Measurements from ENCODE around the gene MAML3.

MAML3 gene

GRCh38 chr4:139913398-139913990, 240.5 kb downstream of the MAML3 start:
- TF ChIP-seq NFIC (IDR thresholded peaks at IDR 0.05) (no peak), CREB1 (IDR thresholded peaks at IDR 0.05; ENCODE audit: low read depth) (no peak), TEAD4 (IDR thresholded peaks at IDR 0.05) (no peak), EP300 (IDR thresholded peaks at IDR 0.05; ENCODE audit: borderline replicate concordance) (no peak), MAX (IDR thresholded peaks at IDR 0.05) (no peak), TCF12 (IDR thresholded peaks at IDR 0.05; ENCODE audit: low read depth) (no peak), USF1 (IDR thresholded peaks at IDR 0.05) (no peak), ZBTB7A (IDR thresholded peaks at IDR 0.05; ENCODE audit: low read depth) (no peak), RAD21 (IDR thresholded peaks at IDR 0.05; ENCODE audit: low read depth) (no peak), FOXM1 (IDR thresholded peaks at IDR 0.05; ENCODE audit: borderline replicate concordance, low read depth) (no peak), REST (IDR thresholded peaks at IDR 0.05; ENCODE audit: low read depth) (no peak)

- TF ChIP-seq TCF12 (IDR thresholded peaks at IDR 0.05; ENCODE audit: low read depth) = no peak
- no peak for TF ChIP-seq EP300 (IDR thresholded peaks at IDR 0.05; ENCODE audit: borderline replicate concordance)
- TF ChIP-seq CREB1 (IDR thresholded peaks at IDR 0.05; ENCODE audit: low read depth) = no peak
- no peak for TF ChIP-seq TEAD4 (IDR thresholded peaks at IDR 0.05)
- TF ChIP-seq ZBTB7A (IDR thresholded peaks at IDR 0.05; ENCODE audit: low read depth) = no peak
- no peak for TF ChIP-seq CEBPB (IDR thresholded peaks at IDR 0.05)
- no peak for TF ChIP-seq REST (IDR thresholded peaks at IDR 0.05; ENCODE audit: low read depth)
- TF ChIP-seq NFIC (IDR thresholded peaks at IDR 0.05) = no peak
- no peak for TF ChIP-seq MAX (IDR thresholded peaks at IDR 0.05)
- TF ChIP-seq USF1 (IDR thresholded peaks at IDR 0.05) = no peak
These were observed 241.5 kb downstream of the MAML3 start for GRCh38 chr4:139912445-139912844.

GRCh38 chr4:139910106-139910505, 243.9 kb downstream of the MAML3 start:
- no peak for TF ChIP-seq TCF12 (IDR thresholded peaks at IDR 0.05; ENCODE audit: low read depth)
- TF ChIP-seq EGR1 (IDR thresholded peaks at IDR 0.05) = no peak
- no peak for TF ChIP-seq TAF1 (IDR thresholded peaks at IDR 0.05; ENCODE audit: low read depth)
- TF ChIP-seq CREB1 (IDR thresholded peaks at IDR 0.05; ENCODE audit: low read depth) = no peak
- TF ChIP-seq RAD21 (IDR thresholded peaks at IDR 0.05; ENCODE audit: low read depth) = no peak
- TF ChIP-seq YY1 (IDR thresholded peaks at IDR 0.05; ENCODE audit: low read depth) = no peak
- no peak for TF ChIP-seq ZBTB7A (IDR thresholded peaks at IDR 0.05; ENCODE audit: low read depth)
- no peak for TF ChIP-seq REST (IDR thresholded peaks at IDR 0.05; ENCODE audit: low read depth)

- no peak for TF ChIP-seq RAD21 (IDR thresholded peaks at IDR 0.05; ENCODE audit: low read depth)
- no peak for TF ChIP-seq NFIC (IDR thresholded peaks at IDR 0.05)
- no peak for TF ChIP-seq EGR1 (IDR thresholded peaks at IDR 0.05)
- no peak for TF ChIP-seq REST (IDR thresholded peaks at IDR 0.05; ENCODE audit: low read depth)
- TF ChIP-seq ZBTB7A (IDR thresholded peaks at IDR 0.05; ENCODE audit: low read depth) = no peak
These were observed 245.1 kb downstream of the MAML3 start for GRCh38 chr4:139908636-139909437.

Data from Ishikawa (cell line).